NOMO-1 (cell line): ENCODE data around the gene CNMD.
"Not testable (repeated sequence)": the region's sequence is repeated elsewhere in the genome, so short reads cannot be mapped to it uniquely, and the experiment has no call there.

Experiments used
- DNase-seq, 2 experiments: peaks; one replicate each; lab custom pipeline; 2025; ENCODE audit not compliant: unreplicated experiment in 2 of 2; lab: John Stamatoyannopoulos, UW

The CNMD gene

GRCh38 chr13:52696566-52696965 lies 43.1 kb downstream of the CNMD start:
- no peak for DNase-seq

DNA sequence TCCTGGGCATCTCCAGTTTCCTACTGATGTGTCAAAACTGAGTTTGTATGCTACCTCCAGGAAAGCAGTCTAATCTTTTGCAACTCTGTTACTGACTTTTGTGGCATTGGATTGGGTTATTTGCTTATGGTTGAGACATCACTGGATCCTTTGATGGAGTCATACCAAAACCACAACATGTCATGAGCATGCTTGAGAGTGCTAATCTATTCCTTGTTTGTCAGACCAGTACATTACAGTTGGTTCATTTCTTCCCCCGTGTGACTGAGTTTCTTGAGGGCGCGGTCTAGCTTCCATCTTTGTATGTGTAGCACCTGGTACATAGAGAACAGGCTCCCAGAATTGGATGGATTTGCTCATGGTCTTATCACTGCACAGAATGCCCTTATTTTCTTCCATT lies 43.8 kb downstream of the CNMD start:
- peak in 1 of 2 experiments; percentile 26 for DNase-seq

- no peak for DNase-seq
Observed at GRCh38 chr13:52686376-52686775, 53.2 kb downstream of the CNMD start.

GRCh38 chr13:52685806-52686205 lies 53.8 kb downstream of the CNMD start:
- DNase-seq, result not testable (repeated sequence)

- DNase-seq, result no peak
Observed at GRCh38 chr13:52677823-52678222, 61.8 kb downstream of the CNMD start.

GRCh38 chr13:52673465-52673864 lies 66.2 kb downstream of the CNMD start:
- no peak for DNase-seq

DNA sequence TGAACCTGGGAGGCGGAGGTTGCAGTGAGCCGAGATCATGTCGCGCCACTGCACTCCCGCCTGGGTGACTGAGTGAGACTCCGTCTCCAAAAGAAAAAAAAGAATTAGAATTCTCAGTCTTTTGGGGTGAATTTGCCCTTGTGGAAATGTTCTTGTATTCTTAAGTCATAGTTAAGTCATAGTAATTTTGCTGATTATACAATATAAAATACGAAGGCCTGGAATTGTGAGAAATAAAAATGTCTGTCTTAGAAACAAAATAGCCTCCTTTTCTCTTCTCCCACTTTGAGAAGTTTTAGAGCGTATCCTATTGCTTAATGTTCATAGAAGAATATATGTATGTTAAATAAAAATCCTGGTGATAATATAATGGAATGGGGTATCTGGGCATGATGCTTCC lies 68.9 kb downstream of the CNMD start:
- no peak for DNase-seq

- no peak for DNase-seq
Observed at GRCh38 chr13:52669677-52670076, 69.9 kb downstream of the CNMD start.

DNA sequence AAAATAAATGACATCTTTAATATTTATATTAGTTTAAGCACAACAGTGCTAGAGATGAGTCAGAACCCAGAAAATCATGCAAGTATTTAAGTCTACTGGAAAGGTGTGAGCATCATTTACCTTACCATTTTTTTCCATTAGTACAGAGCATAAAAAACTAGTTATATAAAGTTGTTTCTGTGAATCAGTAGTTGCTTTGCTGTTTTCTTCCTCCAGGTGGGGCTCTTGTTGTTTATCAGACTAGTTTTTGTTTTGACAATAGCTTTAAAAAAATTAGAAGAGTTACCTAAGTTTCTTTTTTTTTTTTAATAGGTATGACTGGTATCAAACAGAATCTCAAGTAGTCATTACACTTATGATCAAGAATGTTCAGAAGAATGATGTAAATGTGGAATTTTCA lies 74.3 kb downstream of the CNMD start:
- no peak for DNase-seq

DNA sequence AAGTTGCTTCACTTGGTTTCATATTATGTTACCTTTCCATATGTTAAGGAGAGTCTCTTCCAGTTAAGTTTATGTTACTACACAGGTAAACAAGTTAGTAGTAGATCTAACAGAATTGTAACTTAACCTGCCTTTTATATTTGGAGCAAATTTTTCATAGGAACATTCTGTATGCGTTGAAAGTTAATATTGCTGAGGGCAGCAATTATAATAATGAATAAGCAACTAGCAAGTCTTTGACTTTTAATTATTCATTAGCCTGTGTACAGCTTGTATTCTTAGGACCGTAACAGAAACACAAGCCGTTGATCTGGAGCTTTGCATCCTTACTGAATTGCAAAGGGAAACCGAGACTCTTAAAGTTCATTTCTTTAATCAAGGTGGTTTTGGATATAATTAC lies 75.3 kb downstream of the CNMD start:
- no peak for DNase-seq

DNA sequence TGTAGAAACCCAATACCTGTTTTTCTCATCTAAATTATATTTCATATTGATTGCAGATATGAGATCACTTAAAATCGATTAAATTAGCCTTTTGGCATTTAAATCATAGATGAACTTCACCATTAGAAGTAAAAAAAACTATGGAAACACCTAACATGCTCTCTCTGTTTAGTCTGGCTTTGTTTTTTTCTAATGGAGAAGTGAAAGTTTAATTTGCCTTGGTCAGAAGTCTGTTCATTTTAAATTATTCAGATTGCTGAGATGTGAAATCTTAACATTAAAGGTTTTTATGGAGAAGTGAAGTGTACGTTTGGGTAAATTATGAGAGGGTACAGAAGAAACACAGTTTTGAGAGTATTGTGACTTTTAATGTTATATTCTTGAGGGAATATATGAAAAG lies 80.3 kb downstream of the CNMD start:
- DNase-seq, result no peak
